ENCODE data around the gene IYD. TPM values are rescaled to one million over a fixed set of nuclear protein-coding genes. Genes with fewer than 3 reads are reported as not detected.

IYD gene
- total and polyA plus RNA-seq, 4 donors, result 0.26 to 1.9 (median 0.77) TPM

- 53 to 77% methylated on average over 6 of the region's 6 CpGs for WGBS, 2 donors
- Histone ChIP-seq H3K4me1 (ENCODE audit: control insufficient read depth in 5 of 5, insufficient read depth in 5 of 5, low read length in 5 of 5) (peaks cover 0 to 12% (median 8%) of the 10 kb centered on the region in 5 donors), H3K27ac (ENCODE audit: low read depth in 1 of 2, low read length in 1 of 2) (peak overlapping the region in 1 of 2 donors; percentile 43), H3K4me3 (no peak overlapping the region), H3K9ac (ENCODE audit: insufficient read depth in 1 of 2, low read length in 2 of 2) (no peak overlapping the region), H3K36me3 (ENCODE audit: control insufficient read depth in 4 of 4, insufficient read depth in 4 of 4, low read length in 4 of 4) (no peaks in the 10 kb centered on the region), H3K9me3 (ENCODE audit: control insufficient read depth in 4 of 4, insufficient read depth in 3 of 4, low read length in 3 of 4) (no peaks in the 10 kb centered on the region), H3K27me3 (ENCODE audit: control insufficient read depth in 3 of 3, insufficient read depth in 3 of 3, low read length in 2 of 3) (no peaks in the 10 kb centered on the region)
- TF ChIP-seq CTCF (IDR thresholded peaks at IDR 0.05; ENCODE audit: control extremely low read depth, extremely low read depth), result no peak
- DNase-seq (peak in 2 of 3 donors; percentile 41 to 64), ATAC-seq (ENCODE audit: insufficient read depth, low FRiP score) (no peak)
Observed at GRCh38 chr6:150322466-150322871, 46.3 kb upstream of the IYD start.

GRCh38 chr6:150323205-150323604 is 45.6 kb upstream of the IYD start:
- ATAC-seq (ENCODE audit: insufficient read depth, low FRiP score), result no peak
- Histone ChIP-seq H3K27ac (ENCODE audit: low read depth in 1 of 2, low read length in 1 of 2) (peak overlapping the region in 1 of 2 donors; percentile 47), H3K9me3 (ENCODE audit: control insufficient read depth in 4 of 4, insufficient read depth in 3 of 4, low read length in 3 of 4) (no peaks in the 10 kb centered on the region)

GRCh38 chr6:150324044-150324443 is 44.8 kb upstream of the IYD start:
- H3K36me3 ChIP-seq (ENCODE audit: control insufficient read depth in 4 of 4, insufficient read depth in 4 of 4, low read length in 4 of 4), result no peaks in the 10 kb centered on the region
- H3K27me3 ChIP-seq (ENCODE audit: control insufficient read depth in 3 of 3, insufficient read depth in 3 of 3, low read length in 2 of 3), result no peaks in the 10 kb centered on the region
- no peak for TF ChIP-seq CTCF (IDR thresholded peaks at IDR 0.05; ENCODE audit: control extremely low read depth, extremely low read depth)
- DNase-seq, result no peak
- H3K4me1 ChIP-seq (ENCODE audit: control insufficient read depth in 5 of 5, insufficient read depth in 5 of 5, low read length in 5 of 5), result peaks cover 0 to 12% (median 8%) of the 10 kb centered on the region in 5 donors
- ATAC-seq (ENCODE audit: insufficient read depth, low FRiP score), result no peak
- no peak overlapping the region for H3K4me3 ChIP-seq
- 87 to 92% methylated on average over 6 of the region's 6 CpGs for WGBS, 2 donors
- no peak overlapping the region for H3K9ac ChIP-seq (ENCODE audit: insufficient read depth in 1 of 2, low read length in 2 of 2)
- no peaks in the 10 kb centered on the region for H3K9me3 ChIP-seq (ENCODE audit: control insufficient read depth in 4 of 4, insufficient read depth in 3 of 4, low read length in 3 of 4)
- no peak overlapping the region for H3K27ac ChIP-seq (ENCODE audit: low read depth in 1 of 2, low read length in 1 of 2)

More at GRCh38 chr6:150323205-150323604, 45.6 kb upstream of the IYD start:
- peaks cover 0 to 12% (median 8%) of the 10 kb centered on the region in 5 donors for H3K4me1 ChIP-seq (ENCODE audit: control insufficient read depth in 5 of 5, insufficient read depth in 5 of 5, low read length in 5 of 5)
- TF ChIP-seq CTCF (IDR thresholded peaks at IDR 0.05; ENCODE audit: control extremely low read depth, extremely low read depth), result no peak
- DNase-seq, result no peak
- H3K27me3 ChIP-seq (ENCODE audit: control insufficient read depth in 3 of 3, insufficient read depth in 3 of 3, low read length in 2 of 3), result no peaks in the 10 kb centered on the region
- no peaks in the 10 kb centered on the region for H3K36me3 ChIP-seq (ENCODE audit: control insufficient read depth in 4 of 4, insufficient read depth in 4 of 4, low read length in 4 of 4)
- 66 to 69% methylated on average over 8 of the region's 8 CpGs for WGBS, 2 donors
- H3K4me3 ChIP-seq, result no peak overlapping the region
- no peak overlapping the region for H3K9ac ChIP-seq (ENCODE audit: insufficient read depth in 1 of 2, low read length in 2 of 2)

Data from lung (tissue), 12 donors.